GM18511 (cell line): Measurements from ENCODE around the gene SLC26A2.
"Not testable (repeated sequence)": the region's sequence is repeated elsewhere in the genome, so short reads cannot be mapped to it uniquely, and the experiment has no call there.

Experiments used
- ATAC-seq: cut with Tn5 transposase; IDR thresholded peaks from one replicate; pipeline ENCODE4 v1.9.1; 2021; ENCODE audit warnings: mild to moderate bottlenecking, moderate library complexity; ENCODE audit not compliant: unreplicated experiment

SLC26A2 gene

DNA sequence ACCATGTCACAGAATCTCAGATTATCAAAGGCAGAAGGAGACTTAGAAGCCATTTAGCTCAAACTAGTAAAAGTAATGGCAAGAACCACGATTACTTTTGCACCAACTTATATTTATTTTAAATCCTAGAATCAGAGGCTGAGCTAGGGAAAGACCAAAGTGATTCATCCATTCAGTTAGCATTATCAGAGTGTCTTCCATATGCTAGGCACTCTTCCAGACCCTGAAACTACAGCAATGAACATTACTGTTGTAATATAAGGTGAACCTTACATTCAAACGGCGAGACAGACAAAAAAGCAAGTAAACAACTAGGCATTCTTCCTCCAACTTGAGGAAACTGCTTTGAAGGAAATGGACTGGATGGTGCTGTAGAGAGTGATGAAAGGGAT is 23.9 kb upstream of the SLC26A2 start:
- ATAC-seq = no peak

DNA sequence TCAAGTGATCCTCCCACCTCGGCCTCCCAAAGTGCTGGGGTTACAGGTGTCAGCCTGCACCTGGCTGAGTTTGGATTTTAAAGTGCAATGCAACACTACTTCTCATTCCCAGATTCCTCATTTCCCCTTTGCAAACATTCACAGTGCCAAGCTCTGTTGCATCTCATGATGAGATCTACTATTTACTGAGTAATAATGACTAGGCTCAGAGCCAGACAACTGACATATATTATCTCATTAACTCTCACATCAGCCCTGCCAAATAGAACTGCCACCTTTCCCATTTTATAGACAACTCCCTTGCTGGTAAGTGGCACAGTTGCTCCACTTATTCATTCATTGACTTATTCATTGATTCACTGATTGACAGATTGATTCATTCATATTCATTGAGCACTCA is 22.9 kb upstream of the SLC26A2 start:
- no peak for ATAC-seq

GRCh38 chr5:149938279-149938678 is 22.3 kb upstream of the SLC26A2 start:
- no peak for ATAC-seq

DNA sequence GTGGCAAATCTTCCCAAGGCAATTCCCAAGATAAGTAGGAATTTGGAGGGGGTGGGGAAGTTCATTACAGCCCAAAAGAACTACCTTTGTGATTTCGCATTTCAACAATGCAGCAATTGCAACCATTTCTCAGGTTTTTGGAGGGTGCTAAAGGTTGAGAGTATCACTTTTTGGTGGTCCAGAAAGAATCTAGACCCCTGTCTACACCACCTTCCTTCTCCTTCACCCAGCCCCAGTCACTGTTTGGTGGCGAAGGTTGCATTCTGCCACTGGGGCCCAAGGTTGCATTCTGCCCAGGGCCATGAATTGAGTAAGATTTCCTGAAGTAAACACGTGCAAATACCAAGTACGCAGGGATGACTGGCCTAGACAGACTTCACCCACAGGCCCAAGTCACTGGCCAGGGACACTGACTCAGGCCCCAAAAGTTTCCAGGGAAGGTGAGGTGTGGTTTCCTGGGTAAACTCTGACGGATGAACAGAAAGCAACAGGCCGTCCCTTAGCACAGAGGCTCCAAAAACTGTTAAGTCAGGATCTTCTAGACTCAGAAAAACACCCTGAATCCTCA is 21.7 kb upstream of the SLC26A2 start:
- no peak for ATAC-seq

DNA sequence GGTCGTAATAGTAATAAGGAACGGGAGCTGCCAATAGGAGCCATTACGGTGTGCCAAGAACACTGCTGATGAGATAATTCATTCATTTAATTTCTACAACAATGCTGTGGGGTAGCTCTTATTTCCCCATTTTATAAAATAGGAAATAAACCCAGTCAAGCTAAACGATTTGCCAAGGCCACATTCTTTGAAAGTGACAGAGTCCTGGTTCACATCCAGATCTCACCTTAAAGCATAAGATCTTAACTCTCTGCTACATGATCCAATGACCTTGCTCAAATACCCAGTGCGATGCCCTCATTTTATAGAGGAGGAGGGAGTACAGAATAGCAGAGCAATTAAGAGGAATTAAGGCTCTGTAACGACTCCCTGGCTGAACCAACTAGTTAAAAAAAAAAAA is 21.0 kb upstream of the SLC26A2 start:
- no peak for ATAC-seq

GRCh38 chr5:149940077-149940574 is 20.4 kb upstream of the SLC26A2 start:
- ATAC-seq = peak; percentile 67

GRCh38 chr5:149940941-149941644 is 19.5 kb upstream of the SLC26A2 start:
- no peak for ATAC-seq

DNA sequence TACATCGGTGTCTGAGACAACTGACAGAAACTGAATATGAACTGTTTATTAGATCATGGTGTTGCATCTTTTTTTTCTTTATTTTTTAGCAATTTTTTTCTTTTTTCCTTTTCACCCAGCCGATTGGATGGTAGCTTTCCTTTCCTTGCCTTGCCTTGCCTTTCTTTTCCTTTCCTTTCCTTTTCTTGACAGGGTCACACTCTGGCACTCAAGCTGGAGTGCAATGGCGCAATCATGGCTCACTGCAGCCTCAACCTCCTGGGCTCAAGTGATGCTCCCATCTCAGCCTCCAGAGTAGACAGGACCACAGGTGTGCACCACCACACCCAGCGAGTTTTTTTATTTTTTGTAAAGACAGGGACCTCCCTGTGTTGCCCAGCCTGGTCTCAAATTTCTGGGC is 18.8 kb upstream of the SLC26A2 start:
- no peak for ATAC-seq

DNA sequence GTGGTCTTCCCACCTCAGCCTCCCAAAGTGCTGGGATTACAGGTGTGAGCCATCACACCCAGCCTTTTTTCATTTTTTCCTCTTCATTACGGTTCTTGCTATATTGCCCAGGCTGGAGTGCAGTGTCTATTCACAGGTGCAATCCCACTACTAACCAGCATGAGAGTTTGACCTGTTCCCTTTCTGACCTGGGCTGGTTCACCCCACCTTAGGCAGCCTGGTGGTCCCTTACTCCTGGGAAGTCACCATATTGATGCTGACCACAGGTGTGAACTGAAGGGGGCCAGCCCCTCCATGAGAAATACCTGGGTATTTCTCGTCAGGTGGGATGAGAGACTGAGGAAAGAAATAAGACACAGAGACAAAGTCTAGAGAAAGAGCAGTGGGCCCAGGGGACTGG is 18.4 kb upstream of the SLC26A2 start:
- no peak for ATAC-seq

DNA sequence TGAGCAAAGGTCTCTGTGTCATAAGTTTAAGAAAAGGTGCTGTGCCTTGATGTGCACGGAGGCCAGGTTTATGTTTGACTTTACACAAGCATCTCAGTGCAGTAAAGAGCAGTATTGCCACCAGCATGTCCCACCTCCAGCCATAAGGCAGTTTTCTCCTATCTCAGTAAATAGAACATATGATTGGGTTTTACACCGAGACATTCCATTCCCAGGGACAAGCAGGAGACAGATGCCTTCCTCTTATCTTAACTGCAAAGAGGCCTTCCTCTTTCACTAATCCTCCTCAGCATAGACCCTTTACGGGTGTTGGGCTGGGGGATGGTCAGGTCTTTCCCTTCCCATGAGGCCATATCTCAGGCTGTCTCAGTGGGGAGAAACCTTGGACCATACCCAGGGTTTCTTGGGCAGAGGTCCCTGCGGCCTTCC is 17.8 kb upstream of the SLC26A2 start:
- ATAC-seq = not testable (repeated sequence)

DNA sequence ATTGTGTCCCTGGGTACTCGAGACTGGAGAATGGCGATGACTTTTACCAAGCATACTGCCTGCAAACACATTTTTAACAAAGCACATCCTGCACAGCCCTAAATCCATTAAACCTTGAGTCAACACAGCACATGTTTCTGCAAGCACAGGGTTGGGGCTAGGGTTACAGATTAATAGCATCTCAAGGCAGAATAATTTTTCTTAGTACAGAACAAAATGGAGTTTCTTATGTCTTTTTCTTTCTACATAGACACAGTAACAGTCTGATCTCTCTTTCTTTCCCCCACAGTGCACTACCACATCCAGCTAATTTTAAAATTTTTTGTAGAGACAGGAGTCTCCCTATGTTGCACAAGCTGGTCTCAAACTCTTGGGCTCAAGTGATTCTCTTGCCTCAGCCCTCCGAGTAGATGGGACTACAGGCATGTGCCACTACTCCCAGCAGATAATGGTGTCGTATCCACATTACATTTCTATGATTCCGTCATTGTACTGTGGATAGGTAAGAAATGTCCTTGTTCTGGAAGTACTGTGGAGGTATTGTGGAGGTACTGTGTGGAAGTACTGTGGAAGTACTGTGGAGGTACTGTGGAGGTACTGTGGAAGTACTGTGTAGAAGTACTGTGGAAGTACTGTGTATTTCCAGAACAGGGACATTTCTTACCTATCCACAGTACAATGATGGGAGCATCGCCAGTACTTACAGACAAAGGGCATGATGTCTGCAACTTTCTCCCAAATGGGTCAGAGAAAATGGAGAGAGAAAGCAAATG is 17.2 kb upstream of the SLC26A2 start:
- ATAC-seq = not testable (repeated sequence)

DNA sequence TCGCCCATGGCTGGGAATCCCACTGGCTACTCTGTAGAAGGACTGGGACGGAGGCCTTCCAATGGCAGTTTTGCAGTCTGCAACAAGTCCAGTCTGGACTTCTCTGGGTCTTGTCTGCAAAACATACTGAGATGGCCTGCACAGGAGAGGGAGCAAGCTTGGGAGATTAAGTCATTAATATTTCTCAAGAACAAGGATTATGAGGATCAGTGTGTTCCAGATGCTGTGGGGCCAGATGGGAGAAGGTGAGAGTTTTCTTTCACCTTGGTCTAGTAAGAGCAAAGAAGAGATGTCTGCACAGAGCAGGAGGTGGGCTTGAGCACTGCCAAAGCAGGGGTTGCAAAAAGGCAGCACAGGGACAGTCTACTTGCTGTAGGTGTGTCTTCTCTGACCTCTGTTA is 15.9 kb upstream of the SLC26A2 start, which contains the start of gene PDE6A:
PDE6A (minus strand) TSS at position 128 of the 400 bp plus-strand sequence; CDS start at position 8, 120 bp downstream.
- no peak for ATAC-seq

- ATAC-seq = no peak
Observed at GRCh38 chr5:149946118-149946517, 14.4 kb upstream of the SLC26A2 start.

DNA sequence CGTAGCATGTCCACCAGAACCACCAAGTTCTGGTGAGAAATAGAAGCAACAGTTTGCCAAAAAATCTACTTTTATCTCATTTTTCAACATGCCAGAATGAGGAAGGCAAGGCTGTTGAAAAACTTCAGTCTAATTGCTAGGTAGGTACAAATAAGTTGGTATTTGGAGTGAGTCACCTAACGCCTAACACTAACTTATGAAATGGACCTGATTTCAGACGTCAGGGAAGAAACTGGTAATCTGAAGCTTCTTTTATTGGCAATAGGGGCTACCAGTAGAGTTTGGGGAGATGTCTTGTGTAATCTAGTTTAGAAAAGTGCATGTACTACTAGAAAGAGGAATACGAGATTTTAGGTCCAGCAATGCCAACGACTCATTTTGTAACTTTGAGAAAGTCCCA is 11.6 kb upstream of the SLC26A2 start:
- ATAC-seq = no peak

- ATAC-seq = no peak
Observed at GRCh38 chr5:149951138-149951749, 9.3 kb upstream of the SLC26A2 start.

- no peak for ATAC-seq
Observed at GRCh38 chr5:149953436-149954121, 7.0 kb upstream of the SLC26A2 start.

DNA sequence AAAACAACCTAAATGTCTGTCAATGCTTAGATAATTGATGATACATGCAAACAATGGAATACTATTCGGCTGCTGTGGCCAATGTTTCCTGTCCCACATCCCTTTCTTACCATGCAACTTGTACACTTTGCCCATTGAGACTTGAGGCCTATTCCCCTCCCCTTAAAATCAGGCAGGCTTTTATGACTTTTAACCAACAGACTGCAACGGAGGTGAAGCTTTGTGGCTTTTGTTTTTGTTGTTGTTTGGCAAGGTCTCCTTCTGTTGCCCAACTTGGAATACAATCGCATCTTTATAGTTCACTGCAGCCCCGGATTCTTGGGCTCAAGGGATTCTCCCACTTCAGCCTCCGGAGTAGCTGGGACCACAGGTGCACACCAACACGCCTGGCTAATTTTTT is 5.8 kb upstream of the SLC26A2 start:
- ATAC-seq = no peak

- no peak for ATAC-seq
Observed at GRCh38 chr5:149956685-149957084, 3.9 kb upstream of the SLC26A2 start.

- ATAC-seq = no peak
Observed at GRCh38 chr5:149957855-149958254, 2.7 kb upstream of the SLC26A2 start.

GRCh38 chr5:149959406-149960236 is 937 bp upstream of the SLC26A2 start:
- ATAC-seq = no peak
